HepG2 (cell line): ENCODE measurements around the gene CTXN1. TPM values are rescaled to one million over a fixed set of nuclear protein-coding genes. Genes with fewer than 3 reads are reported as not detected.
A peak's percentile ranks its signal among the peaks of the same experiment; 100 is the strongest.

Source experiments
- AKAP8 ChIP-seq: sonication (generic); formaldehyde crosslinking; IDR thresholded peaks from 2 replicates; pipeline ENCODE4 v1.5.1; 2020; ENCODE audit warnings: mild to moderate bottlenecking, missing genetic modification reagents
- DNMT3B ChIP-seq: conservative IDR thresholded peaks from 2 replicates; pipeline ENCODE4 v1.6.1; 2016; ENCODE audit warnings: missing biosample characterization, control low read depth
- MTF1 ChIP-seq: sonication (generic); formaldehyde crosslinking; IDR thresholded peaks from 2 replicates; pipeline ENCODE4 v1.5.0; 2020; ENCODE audit warnings: missing genetic modification reagents
- NR2F6 ChIP-seq, 2 experiments: IDR thresholded peaks; 2 replicates each; pipeline ENCODE4 v1.6.1; 2016; ENCODE audit warnings: antibody characterized with exemption in 1 of 2, mild to moderate bottlenecking in 1 of 2
- PLSCR1 ChIP-seq: sonication (generic); formaldehyde crosslinking; IDR thresholded peaks from 2 replicates; pipeline ENCODE4 v1.5.0; 2020; ENCODE audit warnings: missing genetic modification reagents, mild to moderate bottlenecking, borderline replicate concordance
- RFX3 ChIP-seq: IDR thresholded peaks from 2 replicates; pipeline ENCODE4 v1.6.1; 2016; ENCODE audit warnings: missing biosample characterization, missing genetic modification reagents
- ZBTB26 ChIP-seq: IDR thresholded peaks from 2 replicates; pipeline ENCODE4 v1.6.1; 2016; ENCODE audit warnings: missing compliant biosample characterization, missing genetic modification reagents, borderline replicate concordance
- ZBTB49 ChIP-seq: sonication (generic); formaldehyde crosslinking; IDR thresholded peaks from 2 replicates; pipeline ENCODE4 v1.4.0; 2020; ENCODE audit warnings: missing genetic modification reagents, borderline replicate concordance
- ZNF10 ChIP-seq: sonication (generic); formaldehyde crosslinking; IDR thresholded peaks from 2 replicates; pipeline ENCODE4 v1.4.0; 2020; ENCODE audit warnings: mild to moderate bottlenecking, low read depth, missing genetic modification reagents, borderline replicate concordance
- ZNF263 ChIP-seq: sonication (generic); formaldehyde crosslinking; IDR thresholded peaks from 2 replicates; pipeline ENCODE4 v1.4.0; 2020; ENCODE audit warnings: missing genetic modification reagents
- ZNF616 ChIP-seq: sonication (generic); formaldehyde crosslinking; IDR thresholded peaks from 2 replicates; pipeline ENCODE4 v1.5.0; 2020; ENCODE audit warnings: low read depth, mild to moderate bottlenecking, missing genetic modification reagents
- polyA plus RNA-seq, 8 experiments: library from polyadenylated mRNA; depleted of rRNA in 3 of 8; stranded (reverse) in 7 of 8; unstranded in 1 of 8; fragments of >200 nt; fragmentation: Illumina TruSeq in 4 of 8; extraction: Trizol in 4 of 8; gene quantifications; 2 replicates each; pipeline versions ENCODE4 v1.2.1 to v1.2.3, GENCODE V29; 2011 to 2016; ENCODE audit warnings: low read depth in 4 of 8, missing spikeins in 1 of 8, mixed read lengths in 1 of 8; ENCODE audit not compliant: insufficient read depth in 1 of 8
- total RNA-seq, 5 experiments: library from RNA; depleted of rRNA; stranded (reverse); fragments of >200 nt; fragmentation: Illumina TruSeq; extraction: Trizol; gene quantifications; 2 replicates each; pipeline ENCODE4 v1.2.3, GENCODE V29; 2016; ENCODE audit warnings: low read depth in 1 of 5
- TF ChIP-seq, protein P1 (sequence below): sonication (generic); formaldehyde crosslinking; IDR thresholded peaks from 2 replicates; pipeline ENCODE4 v1.4.0; 2020; ENCODE audit warnings: mild to moderate bottlenecking, missing genetic modification reagents
- TF ChIP-seq, protein P2 (sequence below): sonication (generic); formaldehyde crosslinking; IDR thresholded peaks from 2 replicates; pipeline ENCODE4 v1.4.0; 2020; ENCODE audit warnings: mild to moderate bottlenecking, missing genetic modification reagents
- TF ChIP-seq, protein P3 (sequence below): sonication (generic); formaldehyde crosslinking; IDR thresholded peaks from 2 replicates; pipeline ENCODE4 v1.5.1; 2020; ENCODE audit warnings: mild to moderate bottlenecking, missing genetic modification reagents

CTXN1 gene
- total and polyA plus RNA-seq, 2 of the 13 experiments (the other 11 are each of a cell fraction or from before 2014, with no cell fraction given), result 0.11 TPM; not detected in 1

GRCh38 chr19:7897292-7897691 lies 28.6 kb downstream of the CTXN1 start (continued):
- TF ChIP-seq, protein P1, sequence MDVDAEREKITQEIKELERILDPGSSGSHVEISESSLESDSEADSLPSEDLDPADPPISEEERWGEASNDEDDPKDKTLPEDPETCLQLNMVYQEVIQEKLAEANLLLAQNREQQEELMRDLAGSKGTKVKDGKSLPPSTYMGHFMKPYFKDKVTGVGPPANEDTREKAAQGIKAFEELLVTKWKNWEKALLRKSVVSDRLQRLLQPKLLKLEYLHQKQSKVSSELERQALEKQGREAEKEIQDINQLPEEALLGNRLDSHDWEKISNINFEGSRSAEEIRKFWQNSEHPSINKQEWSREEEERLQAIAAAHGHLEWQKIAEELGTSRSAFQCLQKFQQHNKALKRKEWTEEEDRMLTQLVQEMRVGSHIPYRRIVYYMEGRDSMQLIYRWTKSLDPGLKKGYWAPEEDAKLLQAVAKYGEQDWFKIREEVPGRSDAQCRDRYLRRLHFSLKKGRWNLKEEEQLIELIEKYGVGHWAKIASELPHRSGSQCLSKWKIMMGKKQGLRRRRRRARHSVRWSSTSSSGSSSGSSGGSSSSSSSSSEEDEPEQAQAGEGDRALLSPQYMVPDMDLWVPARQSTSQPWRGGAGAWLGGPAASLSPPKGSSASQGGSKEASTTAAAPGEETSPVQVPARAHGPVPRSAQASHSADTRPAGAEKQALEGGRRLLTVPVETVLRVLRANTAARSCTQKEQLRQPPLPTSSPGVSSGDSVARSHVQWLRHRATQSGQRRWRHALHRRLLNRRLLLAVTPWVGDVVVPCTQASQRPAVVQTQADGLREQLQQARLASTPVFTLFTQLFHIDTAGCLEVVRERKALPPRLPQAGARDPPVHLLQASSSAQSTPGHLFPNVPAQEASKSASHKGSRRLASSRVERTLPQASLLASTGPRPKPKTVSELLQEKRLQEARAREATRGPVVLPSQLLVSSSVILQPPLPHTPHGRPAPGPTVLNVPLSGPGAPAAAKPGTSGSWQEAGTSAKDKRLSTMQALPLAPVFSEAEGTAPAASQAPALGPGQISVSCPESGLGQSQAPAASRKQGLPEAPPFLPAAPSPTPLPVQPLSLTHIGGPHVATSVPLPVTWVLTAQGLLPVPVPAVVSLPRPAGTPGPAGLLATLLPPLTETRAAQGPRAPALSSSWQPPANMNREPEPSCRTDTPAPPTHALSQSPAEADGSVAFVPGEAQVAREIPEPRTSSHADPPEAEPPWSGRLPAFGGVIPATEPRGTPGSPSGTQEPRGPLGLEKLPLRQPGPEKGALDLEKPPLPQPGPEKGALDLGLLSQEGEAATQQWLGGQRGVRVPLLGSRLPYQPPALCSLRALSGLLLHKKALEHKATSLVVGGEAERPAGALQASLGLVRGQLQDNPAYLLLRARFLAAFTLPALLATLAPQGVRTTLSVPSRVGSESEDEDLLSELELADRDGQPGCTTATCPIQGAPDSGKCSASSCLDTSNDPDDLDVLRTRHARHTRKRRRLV (CRISPR knock-in tag), result no peak
- no peak for TF ChIP-seq ZBTB49
- no peak for TF ChIP-seq MTF1 (CRISPR knock-in tag)
- TF ChIP-seq ZNF616 (CRISPR knock-in tag), result no peak
- no peak; the same call in 1 of the 2 replicates for TF ChIP-seq ZNF263
- no peak for TF ChIP-seq RFX3 (CRISPR knock-in tag)
- no peak for TF ChIP-seq PLSCR1 (CRISPR knock-in tag)
- TF ChIP-seq, protein P2, sequence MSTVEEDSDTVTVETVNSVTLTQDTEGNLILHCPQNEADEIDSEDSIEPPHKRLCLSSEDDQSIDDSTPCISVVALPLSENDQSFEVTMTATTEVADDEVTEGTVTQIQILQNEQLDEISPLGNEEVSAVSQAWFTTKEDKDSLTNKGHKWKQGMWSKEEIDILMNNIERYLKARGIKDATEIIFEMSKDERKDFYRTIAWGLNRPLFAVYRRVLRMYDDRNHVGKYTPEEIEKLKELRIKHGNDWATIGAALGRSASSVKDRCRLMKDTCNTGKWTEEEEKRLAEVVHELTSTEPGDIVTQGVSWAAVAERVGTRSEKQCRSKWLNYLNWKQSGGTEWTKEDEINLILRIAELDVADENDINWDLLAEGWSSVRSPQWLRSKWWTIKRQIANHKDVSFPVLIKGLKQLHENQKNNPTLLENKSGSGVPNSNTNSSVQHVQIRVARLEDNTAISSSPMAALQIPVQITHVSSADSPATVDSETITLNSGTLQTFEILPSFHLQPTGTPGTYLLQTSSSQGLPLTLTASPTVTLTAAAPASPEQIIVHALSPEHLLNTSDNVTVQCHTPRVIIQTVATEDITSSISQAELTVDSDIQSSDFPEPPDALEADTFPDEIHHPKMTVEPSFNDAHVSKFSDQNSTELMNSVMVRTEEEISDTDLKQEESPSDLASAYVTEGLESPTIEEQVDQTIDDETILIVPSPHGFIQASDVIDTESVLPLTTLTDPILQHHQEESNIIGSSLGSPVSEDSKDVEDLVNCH (CRISPR knock-in tag), result no peak
- TF ChIP-seq NR2F6 (IDR thresholded peaks at IDR 0.05), result peak; percentile 47; the same call in 1 of the 2 replicates
- peak; percentile 64; the same call in 1 of the 2 replicates for TF ChIP-seq NR2F6 (CRISPR knock-in tag; IDR thresholded peaks at IDR 0.05)
- TF ChIP-seq AKAP8 (CRISPR knock-in tag), result peak; percentile 72; the same call in 1 of the 2 replicates
- TF ChIP-seq, protein P3, sequence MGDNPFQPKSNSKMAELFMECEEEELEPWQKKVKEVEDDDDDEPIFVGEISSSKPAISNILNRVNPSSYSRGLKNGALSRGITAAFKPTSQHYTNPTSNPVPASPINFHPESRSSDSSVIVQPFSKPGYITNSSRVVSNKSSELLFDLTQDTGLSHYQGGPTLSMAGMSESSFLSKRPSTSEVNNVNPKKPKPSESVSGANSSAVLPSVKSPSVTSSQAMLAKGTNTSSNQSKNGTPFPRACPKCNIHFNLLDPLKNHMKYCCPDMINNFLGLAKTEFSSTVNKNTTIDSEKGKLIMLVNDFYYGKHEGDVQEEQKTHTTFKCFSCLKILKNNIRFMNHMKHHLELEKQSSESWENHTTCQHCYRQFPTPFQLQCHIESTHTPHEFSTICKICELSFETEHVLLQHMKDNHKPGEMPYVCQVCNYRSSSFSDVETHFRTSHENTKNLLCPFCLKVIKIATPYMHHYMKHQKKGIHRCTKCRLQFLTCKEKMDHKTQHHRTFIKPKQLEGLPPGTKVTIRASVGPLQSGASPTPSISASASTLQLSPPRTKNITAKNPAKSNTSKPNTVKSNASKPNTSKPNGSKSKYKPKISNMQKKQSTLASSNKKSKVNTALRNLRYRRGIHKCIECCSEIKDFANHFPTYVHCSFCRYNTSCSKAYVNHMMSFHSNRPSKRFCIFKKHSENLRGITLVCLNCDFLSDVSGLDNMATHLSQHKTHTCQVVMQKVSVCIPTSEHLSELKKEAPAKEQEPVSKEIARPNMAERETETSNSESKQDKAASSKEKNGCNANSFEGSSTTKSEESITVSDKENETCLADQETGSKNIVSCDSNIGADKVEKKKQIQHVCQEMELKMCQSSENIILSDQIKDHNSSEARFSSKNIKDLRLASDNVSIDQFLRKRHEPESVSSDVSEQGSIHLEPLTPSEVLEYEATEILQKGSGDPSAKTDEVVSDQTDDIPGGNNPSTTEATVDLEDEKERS (CRISPR knock-in tag), result no peak
- TF ChIP-seq ZBTB26, result no peak
- no peak for TF ChIP-seq DNMT3B (CRISPR knock-in tag)
- TF ChIP-seq ZNF10 (CRISPR knock-in tag), result no peak
